GM10248 (cell line): ENCODE measurements around the gene TMSB15C.
"Not testable (repeated sequence)": the region's sequence is repeated elsewhere in the genome, so short reads cannot be mapped to it uniquely, and the experiment has no call there.

Experiments used
- CTCF ChIA-PET: fragments of 300-600 bp; sonication (Branson Sonifier 250); formaldehyde crosslinking; extraction: SDS; loops from one replicate; lab custom pipeline; 2021; ENCODE audit warnings: antibody characterized with exemption; lab: Yijun Ruan, JAX
- POLR2A ChIA-PET: fragments of 350-650 bp; sonication (Branson Sonifier 250); formaldehyde crosslinking; extraction: SDS; loops from one replicate; lab custom pipeline; 2020; ENCODE audit warnings: antibody characterized with exemption; lab: Yijun Ruan, JAX
- DNase-seq: peaks from one replicate; pipeline ENCODE4 v3.0.0; 2012; ENCODE audit errors: extremely low spot score
- CTCF ChIP-seq: IDR thresholded peaks from 2 replicates; pipeline ENCODE4 v1.5.1; 2012; ENCODE audit warnings: mild to moderate bottlenecking, low read depth; ENCODE audit errors: extremely low read depth, missing control alignments, control extremely low read depth

Gene TMSB15C

GRCh38 chrX:104075778-104076445 is at the start of gene TMSB15C:
TMSB15C (minus strand) TSS chrX:104076236.
- DNase-seq, CTCF ChIA-PET, POLR2A ChIA-PET: not testable (repeated sequence)

- CTCF ChIA-PET = interaction anchor here (1.2 to 1.5 kb wide), 2 partner anchors 9 to 14 kb away, joined by 3 to 8 read pairs; no protein-coding TSS in a partner anchor
- TF ChIP-seq CTCF = no peak
- no peak for DNase-seq
- POLR2A ChIA-PET = no interaction called here
These were observed 46.8 kb upstream of the TMSB15C start for GRCh38 chrX:104122829-104123228.

DNA sequence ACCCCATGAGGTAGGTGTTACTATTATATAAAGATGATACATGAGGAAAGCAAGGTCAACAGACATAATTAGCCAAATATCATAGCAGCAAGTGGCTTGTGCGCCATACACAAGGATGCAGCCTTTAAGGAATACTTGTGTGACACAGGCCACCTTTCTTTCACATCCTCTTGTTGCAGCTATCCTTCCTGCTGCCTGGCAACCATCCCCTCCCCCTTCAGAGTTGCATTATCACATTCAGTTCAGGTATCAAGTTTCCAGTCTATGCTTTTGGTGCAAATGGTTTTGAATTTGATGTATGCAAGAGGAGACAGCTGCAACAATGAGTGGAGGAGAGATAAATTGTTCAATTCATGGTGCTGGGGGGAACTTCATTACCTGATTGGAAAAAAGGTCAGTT is 42.7 kb upstream of the TMSB15C start:
- CTCF ChIA-PET = interaction anchor here (1.0 to 1.5 kb wide), 3 partner anchors 7 to 274 kb away, joined by 3 to 5 read pairs (median 4); partner anchors contain the start of gene FAM199X
- DNase-seq = no peak
- POLR2A ChIA-PET = no interaction called here

GRCh38 chrX:104117759-104118158 is 41.7 kb upstream of the TMSB15C start:
- no peak for TF ChIP-seq CTCF
- DNase-seq = no peak
- POLR2A ChIA-PET = no interaction called here
- CTCF ChIA-PET = no interaction called here

More for the DNA sequence above, 42.7 kb upstream of the TMSB15C start:
- TF ChIP-seq CTCF = no peak

DNA sequence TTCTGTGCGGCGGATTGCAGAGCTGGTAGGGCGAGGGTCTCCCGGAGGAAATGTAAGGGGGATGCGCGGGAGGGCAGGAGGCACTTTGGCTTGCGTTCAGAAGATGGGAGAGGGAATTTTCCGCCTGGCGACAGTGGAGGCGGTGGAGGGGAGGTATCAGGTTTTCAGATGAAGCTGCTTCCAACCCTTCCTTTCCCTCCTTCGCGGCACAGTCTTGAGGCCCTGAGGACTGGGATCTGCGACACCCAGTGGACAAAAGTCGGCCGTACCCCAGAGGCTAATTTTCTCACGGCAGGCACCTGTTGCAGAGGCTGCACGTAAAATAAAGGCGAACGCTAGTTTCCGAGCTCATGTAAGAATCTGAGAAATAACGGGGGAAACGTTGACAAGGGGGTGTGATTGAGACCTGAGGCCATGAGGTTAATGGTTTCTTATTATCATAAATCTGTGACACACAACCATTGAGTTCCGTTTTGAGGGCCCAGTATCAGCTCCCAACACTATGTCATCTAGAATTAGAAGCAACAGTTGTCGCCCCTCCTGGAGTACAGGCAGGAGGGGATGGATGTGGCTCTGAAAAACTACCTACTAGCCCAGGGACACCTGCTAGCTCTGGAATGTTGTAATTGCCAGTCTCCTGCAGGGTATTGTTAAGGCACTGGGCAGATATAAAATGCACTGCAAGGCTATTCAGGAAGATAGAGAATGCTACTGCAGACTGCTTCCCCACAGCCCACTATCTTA is 37.4 kb upstream of the TMSB15C start:
- peak; percentile 51 for TF ChIP-seq CTCF
- peak; percentile 34 for DNase-seq
- POLR2A ChIA-PET = no interaction called here
- CTCF ChIA-PET = interaction anchor here (0.8 to 2.4 kb wide), 13 partner anchors 9 to 281 kb away, joined by 3 to 14 read pairs (median 4); partner anchors contain the start of genes RAB9B and SLC25A53

DNA sequence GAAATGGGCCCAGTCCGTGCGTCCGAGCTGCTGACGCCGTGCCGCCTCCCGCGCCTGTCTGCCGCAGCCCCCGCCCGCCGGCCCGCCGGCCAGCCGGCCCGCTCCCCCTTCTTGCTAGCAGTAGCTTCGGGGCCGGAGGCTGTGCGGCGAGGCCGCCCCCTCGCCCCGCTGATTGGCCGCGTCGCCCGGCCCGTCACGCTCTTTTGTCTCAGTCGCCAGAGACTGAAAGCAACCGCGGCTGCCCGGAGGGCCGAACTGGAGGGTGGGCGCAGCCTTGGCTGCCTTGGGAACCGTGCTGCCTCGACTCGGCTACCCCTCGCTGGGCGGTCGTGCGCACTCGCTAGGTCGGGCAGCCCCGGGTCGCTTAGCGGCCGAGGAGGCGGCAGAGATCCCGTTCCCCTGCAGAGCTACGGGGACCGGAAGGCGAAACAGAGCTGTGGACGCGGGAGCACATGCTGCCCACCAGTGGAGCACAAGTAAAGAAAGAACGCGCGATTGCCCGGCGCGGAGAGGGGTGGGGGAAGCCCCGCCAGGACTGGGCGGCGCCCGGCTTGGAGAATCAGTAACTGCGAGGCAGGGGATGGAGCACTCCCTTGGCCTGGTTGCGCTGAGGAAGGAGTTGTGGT is 36.4 kb upstream of the TMSB15C start, which contains the start of gene ZCCHC18:
Gene ZCCHC18, plus strand, starts transcription at position 198 of the 626 bp plus-strand sequence. CDS start 1,589 bp downstream, outside the sequence.
- POLR2A ChIA-PET = no interaction called here
- CTCF ChIA-PET = interaction anchor here (0.8 to 2.4 kb wide), 12 partner anchors 7 to 280 kb away, joined by 3 to 14 read pairs (median 4); partner anchors contain the start of genes RAB9B and SLC25A53
- DNase-seq = peak; percentile 74

GRCh38 chrX:104110491-104111240 is 34.6 kb upstream of the TMSB15C start:
- POLR2A ChIA-PET, DNase-seq: not testable (repeated sequence)
- CTCF ChIA-PET = interaction anchor here (1.7 kb wide), 2 partner anchors 9 to 12 kb away, joined by 4 to 6 read pairs; no protein-coding TSS in a partner anchor

More for the DNA sequence above, 36.4 kb upstream of the TMSB15C start, which contains the start of gene ZCCHC18:
- no peak for TF ChIP-seq CTCF
